ENCODE results near the gene VAPB. TPM values are rescaled to one million over a fixed set of nuclear protein-coding genes. Genes with fewer than 3 reads are reported as not detected.

VAPB gene
- polyA plus RNA-seq, 3 donors, result 8.5 to 14.3 (median 10.1) TPM

DNA sequence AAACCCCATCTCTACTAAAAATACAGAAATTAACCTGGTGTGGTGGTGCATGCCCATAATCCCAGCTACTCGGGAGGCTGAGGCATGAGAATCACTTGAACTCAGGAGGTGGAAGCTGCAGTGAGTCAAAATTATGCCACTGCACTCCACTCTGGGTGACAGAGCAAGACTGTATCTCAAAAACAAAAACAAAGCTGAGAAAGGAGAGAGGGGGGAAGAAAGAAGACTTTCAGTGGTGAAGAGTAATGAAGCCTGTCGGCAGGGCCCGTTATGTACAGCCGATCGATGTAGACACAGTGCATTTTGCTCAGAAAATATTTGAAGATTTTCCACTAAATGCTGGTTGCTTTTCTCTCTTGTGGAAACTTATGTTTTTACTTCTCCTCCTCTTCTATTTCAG lies 13.8 kb downstream of the VAPB start:
- Histone ChIP-seq H3K36me3 (replicated peaks in 1 of 2; ENCODE audit: control insufficient read depth in 1 of 2, insufficient read depth in 2 of 2, low read length in 2 of 2) (no peaks in the 10 kb centered on the region), H3K79me2 (ENCODE audit: insufficient read depth, low read length) (peaks cover 100% of the 10 kb centered on the region), H3K27ac (ENCODE audit: low read depth in 1 of 2, low read length in 2 of 2) (peak overlapping the region in 1 of 2 donors; percentile 49), H2AFZ (ENCODE audit: insufficient read depth, low read depth, low read length, poor library complexity, severe bottlenecking) (no peak overlapping the region), H4K20me1 (ENCODE audit: insufficient read depth, low read length) (peaks cover 100% of the 10 kb centered on the region), H3K4me2 (replicated peaks; ENCODE audit: extremely low read depth, low read length, poor library complexity, severe bottlenecking) (no peak overlapping the region), H3K9ac (ENCODE audit: insufficient read depth, low read length, poor library complexity, severe bottlenecking) (no peak overlapping the region), H3K27me3 (ENCODE audit: control insufficient read depth in 2 of 2, insufficient read depth in 2 of 2, low read length in 2 of 2) (no peaks in the 10 kb centered on the region), H3K4me3 (replicated peaks in 1 of 3; ENCODE audit: low read depth in 2 of 3, low read length in 3 of 3) (no peak overlapping the region), H3K4me1 (ENCODE audit: control insufficient read depth in 1 of 2, insufficient read depth in 2 of 2, low read length in 2 of 2) (peaks cover 1 to 6% of the 10 kb centered on the region in 2 donors), H3K9me3 (replicated peaks in 1 of 2; ENCODE audit: control insufficient read depth in 1 of 2, insufficient read depth in 1 of 2, low read length in 2 of 2) (no peaks in the 10 kb centered on the region)
- H3K36me3 Mint-ChIP-seq, result peaks cover 2 to 5% of the 10 kb centered on the region in 2 donors
- no peak for DNase-seq
- intact Hi-C loops (cut with micrococcal nuclease), result no loop called here
- peaks cover 0 to 2% (median 0%) of the 10 kb centered on the region in 3 donors for H3K27me3 Mint-ChIP-seq (ENCODE audit: low read depth in 3 of 3)
- no CpG with 5 or more reads among the region's 5 CpGs for WGBS (ENCODE audit: insufficient coverage)
- H3K4me3 Mint-ChIP-seq, result no peak overlapping the region
- peaks cover 18% of the 10 kb centered on the region for H3K4me1 Mint-ChIP-seq
- TF ChIP-seq, protein P1, sequence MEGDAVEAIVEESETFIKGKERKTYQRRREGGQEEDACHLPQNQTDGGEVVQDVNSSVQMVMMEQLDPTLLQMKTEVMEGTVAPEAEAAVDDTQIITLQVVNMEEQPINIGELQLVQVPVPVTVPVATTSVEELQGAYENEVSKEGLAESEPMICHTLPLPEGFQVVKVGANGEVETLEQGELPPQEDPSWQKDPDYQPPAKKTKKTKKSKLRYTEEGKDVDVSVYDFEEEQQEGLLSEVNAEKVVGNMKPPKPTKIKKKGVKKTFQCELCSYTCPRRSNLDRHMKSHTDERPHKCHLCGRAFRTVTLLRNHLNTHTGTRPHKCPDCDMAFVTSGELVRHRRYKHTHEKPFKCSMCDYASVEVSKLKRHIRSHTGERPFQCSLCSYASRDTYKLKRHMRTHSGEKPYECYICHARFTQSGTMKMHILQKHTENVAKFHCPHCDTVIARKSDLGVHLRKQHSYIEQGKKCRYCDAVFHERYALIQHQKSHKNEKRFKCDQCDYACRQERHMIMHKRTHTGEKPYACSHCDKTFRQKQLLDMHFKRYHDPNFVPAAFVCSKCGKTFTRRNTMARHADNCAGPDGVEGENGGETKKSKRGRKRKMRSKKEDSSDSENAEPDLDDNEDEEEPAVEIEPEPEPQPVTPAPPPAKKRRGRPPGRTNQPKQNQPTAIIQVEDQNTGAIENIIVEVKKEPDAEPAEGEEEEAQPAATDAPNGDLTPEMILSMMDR (IDR thresholded peaks at IDR 0.05), result no peak
- no peak overlapping the region for H3K27ac Mint-ChIP-seq
- no peaks in the 10 kb centered on the region for H3K9me3 Mint-ChIP-seq

DNA sequence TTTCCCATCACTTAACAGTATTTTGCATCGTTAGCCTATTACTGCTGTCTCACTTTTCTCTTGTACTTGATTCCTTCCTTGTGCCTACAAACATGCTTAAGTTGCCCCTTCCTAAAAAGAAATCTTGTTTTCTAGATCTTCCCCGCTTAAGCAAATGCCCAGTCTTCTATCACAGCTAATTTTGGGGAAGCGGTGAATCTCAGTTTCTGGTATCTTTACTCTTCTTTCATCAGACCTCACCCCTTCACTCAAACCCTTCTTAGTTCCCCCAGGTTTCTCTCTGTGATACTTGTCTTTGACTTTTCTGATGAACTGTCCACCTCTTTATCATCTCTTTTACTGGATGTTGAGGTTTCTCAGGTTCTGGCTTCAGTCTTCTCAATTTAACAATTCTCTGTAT lies 14.2 kb downstream of the VAPB start:
- Histone ChIP-seq H3K27me3 (ENCODE audit: control insufficient read depth in 2 of 2, insufficient read depth in 2 of 2, low read length in 2 of 2) (no peaks in the 10 kb centered on the region), H3K27ac (ENCODE audit: low read depth in 1 of 2, low read length in 2 of 2) (peak overlapping the region in 1 of 2 donors; percentile 49), H3K4me2 (replicated peaks; ENCODE audit: extremely low read depth, low read length, poor library complexity, severe bottlenecking) (no peak overlapping the region), H3K9me3 (replicated peaks in 1 of 2; ENCODE audit: control insufficient read depth in 1 of 2, insufficient read depth in 1 of 2, low read length in 2 of 2) (no peaks in the 10 kb centered on the region), H3K36me3 (replicated peaks in 1 of 2; ENCODE audit: control insufficient read depth in 1 of 2, insufficient read depth in 2 of 2, low read length in 2 of 2) (no peaks in the 10 kb centered on the region), H3K4me3 (replicated peaks in 1 of 3; ENCODE audit: low read depth in 2 of 3, low read length in 3 of 3) (no peak overlapping the region), H3K4me1 (ENCODE audit: control insufficient read depth in 1 of 2, insufficient read depth in 2 of 2, low read length in 2 of 2) (peaks cover 4 to 11% of the 10 kb centered on the region in 2 donors), H2AFZ (ENCODE audit: insufficient read depth, low read depth, low read length, poor library complexity, severe bottlenecking) (no peak overlapping the region), H3K9ac (ENCODE audit: insufficient read depth, low read length, poor library complexity, severe bottlenecking) (no peak overlapping the region), H3K79me2 (ENCODE audit: insufficient read depth, low read length) (peaks cover 100% of the 10 kb centered on the region), H4K20me1 (ENCODE audit: insufficient read depth, low read length) (peaks cover 100% of the 10 kb centered on the region)
- 73% methylated on average over 3 of the region's 3 CpGs for WGBS (ENCODE audit: insufficient coverage)
- no peaks in the 10 kb centered on the region for H3K9me3 Mint-ChIP-seq
- intact Hi-C loops (cut with micrococcal nuclease), result no loop called here
- peaks cover 0 to 2% (median 0%) of the 10 kb centered on the region in 3 donors for H3K27me3 Mint-ChIP-seq (ENCODE audit: low read depth in 3 of 3)
- peaks cover 2 to 5% of the 10 kb centered on the region in 2 donors for H3K36me3 Mint-ChIP-seq
- H3K4me1 Mint-ChIP-seq, result peaks cover 22% of the 10 kb centered on the region
- H3K27ac Mint-ChIP-seq, result no peak overlapping the region
- no peak for DNase-seq
- no peak overlapping the region for H3K4me3 Mint-ChIP-seq
- TF ChIP-seq, protein P1 (IDR thresholded peaks at IDR 0.05), result no peak

Data from CD14-positive monocyte (primary cell).